Liver (tissue), 9 donors: ENCODE results near the gene CREBBP. TPM values are rescaled to one million over a fixed set of nuclear protein-coding genes. Genes with fewer than 3 reads are reported as not detected.

Experiments used
- DNase-seq: peaks from one replicate; pipeline ENCODE4 v3.0.0-alpha.2; 2017; ENCODE audit warnings: low spot score
- H3K27ac ChIP-seq, 2 donors: one replicate each; pipeline ENCODE4 v1.7.0; 2013; ENCODE audit warnings: inconsistent platforms in 2 of 2, low read length in 2 of 2, control low read depth in 1 of 2, low read depth in 1 of 2, mild to moderate bottlenecking in 1 of 2
- H3K27me3 ChIP-seq, 4 donors: one replicate each; pipeline versions ENCODE4 v1.6.1 to v1.7.0; 2013; ENCODE audit warnings: low read length in 3 of 4, inconsistent platforms in 1 of 4, mild to moderate bottlenecking in 1 of 4, moderate library complexity in 1 of 4; ENCODE audit not compliant: control insufficient read depth in 4 of 4, insufficient read depth in 4 of 4
- H3K36me3 ChIP-seq, 4 donors: one replicate each; pipeline versions ENCODE4 v1.6.1 to v1.7.0; 2013; ENCODE audit warnings: low read length in 3 of 4, mild to moderate bottlenecking in 3 of 4, low read depth in 1 of 4, moderate library complexity in 1 of 4; ENCODE audit not compliant: control insufficient read depth in 4 of 4, insufficient read depth in 3 of 4
- H3K4me1 ChIP-seq, 4 donors: one replicate each; pipeline versions ENCODE4 v1.6.1 to v1.7.0; 2013; ENCODE audit warnings: low read length in 3 of 4, mild to moderate bottlenecking in 3 of 4, moderate library complexity in 1 of 4; ENCODE audit not compliant: control insufficient read depth in 4 of 4, insufficient read depth in 4 of 4
- H3K4me3 ChIP-seq, 3 donors: one replicate each; pipeline versions ENCODE4 v1.6.1 to v1.7.0; 2013; ENCODE audit warnings: low read length in 3 of 3, control low read depth in 1 of 3, low read depth in 1 of 3, mild to moderate bottlenecking in 1 of 3
- H3K9ac ChIP-seq, 2 donors: one replicate each; pipeline ENCODE4 v1.7.0; 2013; ENCODE audit warnings: low read length in 2 of 2, mild to moderate bottlenecking in 2 of 2, moderate library complexity in 2 of 2, control low read depth in 1 of 2, low read depth in 1 of 2
- H3K9me3 ChIP-seq, 4 donors: one replicate each; pipeline versions ENCODE4 v1.6.1 to v1.7.0; 2013; ENCODE audit warnings: low read length in 3 of 4; ENCODE audit not compliant: control insufficient read depth in 4 of 4
- EGR1 ChIP-seq, 2 donors: IDR thresholded peaks; 2 replicates each; pipeline ENCODE4 v1.6.1; 2016 to 2018; ENCODE audit warnings: antibody characterized with exemption in 2 of 2, low read depth in 2 of 2
- FOXA1 ChIP-seq: IDR thresholded peaks from 2 replicates; pipeline ENCODE4 v1.6.1; 2016; ENCODE audit warnings: antibody characterized with exemption
- FOXA2 ChIP-seq: IDR thresholded peaks from 2 replicates; pipeline ENCODE4 v1.6.1; 2016; ENCODE audit warnings: antibody characterized with exemption
- GABPA ChIP-seq, 2 donors: IDR thresholded peaks in 1 of 2; conservative IDR thresholded peaks in 1 of 2; 2 replicates each; pipeline ENCODE4 v1.6.1; 2016; ENCODE audit warnings: antibody characterized with exemption in 2 of 2, mild to moderate bottlenecking in 1 of 2, moderate library complexity in 1 of 2
- HNF4A ChIP-seq, 2 donors: conservative IDR thresholded peaks; 2 replicates each; pipeline ENCODE4 v1.6.1; 2016; ENCODE audit warnings: antibody characterized with exemption in 2 of 2, mild to moderate bottlenecking in 2 of 2
- MAX ChIP-seq: IDR thresholded peaks from 2 replicates; pipeline ENCODE4 v1.6.1; 2016; ENCODE audit warnings: antibody characterized with exemption
- NR2F2 ChIP-seq: IDR thresholded peaks from 2 replicates; pipeline ENCODE4 v1.6.1; 2016; ENCODE audit warnings: antibody characterized with exemption
- RAD21 ChIP-seq, 2 donors: IDR thresholded peaks; 2 replicates each; pipeline ENCODE4 v1.6.1; 2016; ENCODE audit warnings: antibody characterized with exemption in 2 of 2, mild to moderate bottlenecking in 2 of 2
- REST ChIP-seq: IDR thresholded peaks from 2 replicates; pipeline ENCODE4 v1.6.1; 2016; ENCODE audit warnings: antibody characterized with exemption, mild to moderate bottlenecking
- RXRA ChIP-seq, 2 donors: IDR thresholded peaks; 2 replicates each; pipeline ENCODE4 v1.6.1; 2017 to 2018; ENCODE audit warnings: antibody characterized with exemption in 2 of 2, mild to moderate bottlenecking in 1 of 2
- SP1 ChIP-seq: IDR thresholded peaks from 2 replicates; pipeline ENCODE4 v1.6.1; 2018; ENCODE audit warnings: antibody characterized with exemption, mild to moderate bottlenecking
- TAF1 ChIP-seq: conservative IDR thresholded peaks from 2 replicates; pipeline ENCODE4 v1.6.1; 2016; ENCODE audit warnings: antibody characterized with exemption, mild to moderate bottlenecking
- YY1 ChIP-seq: IDR thresholded peaks from 2 replicates; pipeline ENCODE4 v1.6.1; 2016; ENCODE audit warnings: antibody characterized with exemption, mild to moderate bottlenecking
- WGBS: extraction: QIAGEN DNeasy Blood & Tissue Kit; methylation state at CpG from one replicate; pipeline ENCODE4 v1.1.7; 2013; 5-methylcytosine and 5-hydroxymethylcytosine counted together
- polyA plus RNA-seq, 2 donors: library from polyadenylated mRNA; stranded (reverse) in 1 of 2; unstranded in 1 of 2; fragments of 200-250 nt in 1 of 2; fragments of >200 nt in 1 of 2; fragmentation: Nextera tagmentation in 1 of 2; extraction: Ambion mirVana in 1 of 2; gene quantifications; one replicate each; pipeline versions ENCODE4 v1.2.1 to v1.2.3, GENCODE V29; 2013 to 2015
- total RNA-seq, 2 donors: library from RNA; depleted of rRNA; stranded (reverse); fragments of >200 nt; gene quantifications; one replicate each; pipeline ENCODE4 v1.2.3, GENCODE V29; 2014
- donor health status: healthy.
- donor health status: healthy.
- donor health status: healthy.
- donor health status: healthy.
- donor health status: healthy.

CREBBP gene
- total and polyA plus RNA-seq, 4 donors: 7.0 to 25.8 (median 19.5) TPM

GRCh38 chr16:3770530-3770929 lies 110.0 kb downstream of the CREBBP start:
- H3K36me3 ChIP-seq: peaks cover 8 to 72% (median 59%) of the 10 kb centered on the region in 4 donors
- no peak for DNase-seq
- WGBS: 95% methylated on average over 13 of the region's 13 CpGs

GRCh38 chr16:3769942-3770341 lies 110.6 kb downstream of the CREBBP start:
- Histone ChIP-seq H3K27me3 (no peaks in the 10 kb centered on the region), H3K36me3 (peaks cover 8 to 70% (median 61%) of the 10 kb centered on the region in 4 donors), H3K9ac (no peak overlapping the region), H3K4me3 (no peak overlapping the region), H3K27ac (no peak overlapping the region), H3K4me1 (peaks cover 0 to 7% (median 2%) of the 10 kb centered on the region in 4 donors), H3K9me3 (no peaks in the 10 kb centered on the region)
- TF ChIP-seq HNF4A (conservative IDR thresholded peaks at IDR 0.05) (no peak), FOXA2 (no peak), YY1 (no peak), RAD21 (IDR thresholded peaks at IDR 0.05) (no peak), MAX (no peak), GABPA (IDR thresholded peaks at IDR 0.05 in 1 of 2, conservative IDR thresholded peaks at IDR 0.05 in 1 of 2) (no peak), FOXA1 (no peak), TAF1 (no peak), REST (no peak)
- no peak for DNase-seq
- WGBS: 96% methylated on average over 13 of the region's 13 CpGs

More at GRCh38 chr16:3770530-3770929, 110.0 kb downstream of the CREBBP start:
- Histone ChIP-seq H3K9ac (no peak overlapping the region), H3K4me1 (peaks cover 0 to 7% (median 2%) of the 10 kb centered on the region in 4 donors), H3K27me3 (no peaks in the 10 kb centered on the region), H3K4me3 (no peak overlapping the region), H3K27ac (no peak overlapping the region), H3K9me3 (no peaks in the 10 kb centered on the region)
- no peak for TF ChIP-seq EGR1 (IDR thresholded peaks at IDR 0.05; ENCODE audit: low read depth in 2 of 2)
- no peak for TF ChIP-seq SP1
- no peak for TF ChIP-seq MAX
- TF ChIP-seq REST: no peak
- TF ChIP-seq HNF4A (conservative IDR thresholded peaks at IDR 0.05): no peak
- TF ChIP-seq RAD21 (IDR thresholded peaks at IDR 0.05): no peak
- TF ChIP-seq RXRA (IDR thresholded peaks at IDR 0.05): no peak
- no peak for TF ChIP-seq FOXA1
- no peak for TF ChIP-seq FOXA2
- no peak for TF ChIP-seq NR2F2
